WERI-Rb-1 (cell line): ENCODE measurements around the gene SPTBN2.
A peak's percentile ranks its signal among the peaks of the same experiment; 100 is the strongest.

Source experiments
- DNase-seq: peaks from one replicate; pipeline ENCODE4 v3.0.0-alpha.2; 2020
- H3K27ac ChIP-seq: fragments of 250-450 bp; sonication (Bioruptor Pico); 2 replicates; pipeline ENCODE4 v1.5.1; 2020; ENCODE audit warnings: mild to moderate bottlenecking, moderate library complexity
- H3K27me3 ChIP-seq: fragments of 250-450 bp; sonication (Bioruptor Pico); 2 replicates; pipeline ENCODE4 v1.5.1; 2021; ENCODE audit warnings: mild to moderate bottlenecking, low read depth, moderate library complexity; ENCODE audit not compliant: insufficient read depth, severe bottlenecking
- H3K36me3 ChIP-seq: fragments of 250-450 bp; sonication (Bioruptor Pico); 2 replicates; pipeline ENCODE4 v1.5.1; 2020; ENCODE audit warnings: mild to moderate bottlenecking, moderate library complexity
- H3K4me3 ChIP-seq: 2 replicates; pipeline ENCODE4 v1.5.1; 2011; ENCODE audit warnings: low read depth, mild to moderate bottlenecking, control low read depth, low read length
- H3K9me3 ChIP-seq: fragments of 250-450 bp; sonication (Bioruptor Pico); 2 replicates; pipeline ENCODE4 v1.5.1; 2021; ENCODE audit warnings: mild to moderate bottlenecking, moderate library complexity; ENCODE audit not compliant: severe bottlenecking
- CTCF ChIP-seq: IDR thresholded peaks from 2 replicates; pipeline ENCODE4 v1.5.1; 2011; ENCODE audit warnings: low read depth, mild to moderate bottlenecking, control low read depth, inconsistent platforms, low read length

Gene SPTBN2

GRCh38 chr11:66717925-66718319 is 11.1 kb downstream of the SPTBN2 start:
- no peak for TF ChIP-seq CTCF
- Histone ChIP-seq H3K9me3 (no peaks in the 10 kb centered on the region), H3K36me3 (peaks cover 73% of the 10 kb centered on the region), H3K27ac (no peak overlapping the region), H3K4me3 (no peak overlapping the region), H3K27me3 (no peaks in the 10 kb centered on the region)
- DNase-seq, result no peak

- H3K27me3 ChIP-seq, result no peaks in the 10 kb centered on the region
- H3K4me3 ChIP-seq, result no peak overlapping the region
- no peak for DNase-seq
- no peak for TF ChIP-seq CTCF
- H3K9me3 ChIP-seq, result no peaks in the 10 kb centered on the region
- H3K36me3 ChIP-seq, result peaks cover 79% of the 10 kb centered on the region
- H3K27ac ChIP-seq, result no peak overlapping the region
Measured at GRCh38 chr11:66716996-66717395, 12.0 kb downstream of the SPTBN2 start.

- Histone ChIP-seq H3K9me3 (no peaks in the 10 kb centered on the region), H3K36me3 (peaks cover 85% of the 10 kb centered on the region), H3K27me3 (no peaks in the 10 kb centered on the region), H3K27ac (no peak overlapping the region), H3K4me3 (no peak overlapping the region)
- DNase-seq, result peak; percentile 32
- TF ChIP-seq CTCF, result no peak
Measured at GRCh38 chr11:66715346-66716085, 13.5 kb downstream of the SPTBN2 start.

- H3K36me3 ChIP-seq, result peaks cover 85% of the 10 kb centered on the region
- no peaks in the 10 kb centered on the region for H3K27me3 ChIP-seq
- no peak overlapping the region for H3K27ac ChIP-seq
- no peak overlapping the region for H3K4me3 ChIP-seq
- no peak for DNase-seq
- H3K9me3 ChIP-seq, result no peaks in the 10 kb centered on the region
- no peak for TF ChIP-seq CTCF
Measured at GRCh38 chr11:66713746-66714480, 15.1 kb downstream of the SPTBN2 start.

- no peak for TF ChIP-seq CTCF
- Histone ChIP-seq H3K36me3 (peaks cover 97% of the 10 kb centered on the region), H3K27me3 (no peaks in the 10 kb centered on the region), H3K4me3 (no peak overlapping the region), H3K27ac (no peak overlapping the region), H3K9me3 (no peaks in the 10 kb centered on the region)
- DNase-seq, result no peak
Measured at GRCh38 chr11:66710384-66710930, 18.6 kb downstream of the SPTBN2 start.
